GM18873 (cell line): ENCODE measurements around the gene ANKRD22.
A peak's percentile ranks its signal among the peaks of the same experiment; 100 is the strongest.
"Not testable (repeated sequence)": the region's sequence is repeated elsewhere in the genome, so short reads cannot be mapped to it uniquely, and the experiment has no call there.

Experiments
- ATAC-seq: cut with Tn5 transposase; IDR thresholded peaks from one replicate; pipeline ENCODE4 v1.9.1; 2021; ENCODE audit warnings: mild to moderate bottlenecking, moderate library complexity, moderate number of reproducible peaks; ENCODE audit not compliant: unreplicated experiment, low FRiP score

Gene ANKRD22

GRCh38 chr10:88851706-88852105 lies at the start of gene ANKRD22:
TSS of gene ANKRD22 (minus strand) at chr10:88851844. CDS start at chr10:88851607, 237 bp downstream.
- no peak for ATAC-seq

- no peak for ATAC-seq
Observed at GRCh38 chr10:88899886-88900285, 48.2 kb upstream of the ANKRD22 start.

GRCh38 chr10:88898727-88899126 lies 47.1 kb upstream of the ANKRD22 start:
- no peak for ATAC-seq

- no peak for ATAC-seq
Observed at GRCh38 chr10:88896994-88897853, 45.6 kb upstream of the ANKRD22 start.

- ATAC-seq: no peak
Observed at GRCh38 chr10:88896372-88896993, 44.8 kb upstream of the ANKRD22 start.

- ATAC-seq: no peak
Observed at GRCh38 chr10:88895250-88895649, 43.6 kb upstream of the ANKRD22 start.

- no peak for ATAC-seq
Observed at GRCh38 chr10:88893611-88894010, 42.0 kb upstream of the ANKRD22 start.

GRCh38 chr10:88892222-88892967 lies 40.8 kb upstream of the ANKRD22 start:
- ATAC-seq: no peak

GRCh38 chr10:88890681-88891381 lies 39.2 kb upstream of the ANKRD22 start:
- no peak for ATAC-seq

GRCh38 chr10:88889559-88890337 lies 38.1 kb upstream of the ANKRD22 start:
- ATAC-seq: peak; percentile 50

GRCh38 chr10:88888810-88889445 lies 37.3 kb upstream of the ANKRD22 start:
- ATAC-seq: no peak

- ATAC-seq: no peak
Observed at GRCh38 chr10:88886557-88886956, 34.9 kb upstream of the ANKRD22 start.

- ATAC-seq: no peak
Observed at GRCh38 chr10:88883448-88883809, 31.8 kb upstream of the ANKRD22 start.

GRCh38 chr10:88882646-88883447 lies 31.2 kb upstream of the ANKRD22 start:
- ATAC-seq: not testable (repeated sequence)

GRCh38 chr10:88881922-88882645 lies 30.4 kb upstream of the ANKRD22 start:
- ATAC-seq: no peak

- no peak for ATAC-seq
Observed at GRCh38 chr10:88881320-88881719, 29.7 kb upstream of the ANKRD22 start.

GRCh38 chr10:88880282-88881076 lies 28.8 kb upstream of the ANKRD22 start:
- ATAC-seq: peak; percentile 64
